ENCODE measurements around the gene TSC22D2. TPM values are rescaled to one million over a fixed set of nuclear protein-coding genes. Genes with fewer than 3 reads are reported as not detected.

The TSC22D2 gene
- total RNA-seq, 1 experiment from 2014 or later, result 43.1 TPM

DNA sequence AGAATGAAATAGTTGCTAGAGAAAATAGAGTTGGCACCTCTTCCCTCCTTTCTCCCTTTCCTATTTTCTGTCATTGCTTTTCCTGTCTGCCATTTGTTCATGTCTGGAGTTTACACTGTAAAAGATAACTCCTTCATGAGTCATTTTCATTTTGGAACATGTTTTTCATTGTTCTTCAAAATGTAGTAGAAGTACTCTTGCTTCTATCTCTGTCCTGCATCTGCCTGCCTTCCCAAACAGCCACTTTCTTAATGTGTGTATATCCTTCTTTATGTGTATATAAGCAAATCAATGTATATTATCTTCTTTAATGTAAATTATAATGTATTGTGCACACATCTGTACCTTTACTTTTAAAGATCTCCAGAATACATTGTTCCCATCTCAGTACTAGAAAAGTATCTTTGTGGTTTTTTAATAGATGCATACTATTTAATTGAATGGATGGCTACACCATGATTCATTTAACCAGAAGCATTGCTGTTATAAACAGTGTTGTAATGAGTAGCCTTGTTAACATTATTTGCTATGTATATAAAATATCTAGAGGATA lies 41.1 kb downstream of the TSC22D2 start:
- no peaks in the 10 kb centered on the region for H3K27me3 ChIP-seq (ENCODE audit: control insufficient read depth, insufficient read depth, low read length)
- H3K4me1 ChIP-seq (ENCODE audit: control insufficient read depth, insufficient read depth, low read length), result peaks cover 69% of the 10 kb centered on the region
- POLR2A ChIA-PET, result no interaction called here
- peaks cover 4% of the 10 kb centered on the region; the same call in 1 of the 2 replicates for H3K36me3 ChIP-seq (ENCODE audit: control insufficient read depth, insufficient read depth, low read length)
- peak overlapping the region; percentile 44 for H3K27ac ChIP-seq (ENCODE audit: low read length)
- ATAC-seq (peak; percentile 82), DNase-seq (ENCODE audit: low read depth, low spot score) (peak; percentile 33)
- no peaks in the 10 kb centered on the region for H3K9me3 ChIP-seq (ENCODE audit: control insufficient read depth, insufficient read depth, low read depth, low read length)
- H3K4me3 ChIP-seq (ENCODE audit: low read depth in 2 of 2, low read length in 2 of 2), result no peak overlapping the region
- intact Hi-C loops (cut with micrococcal nuclease; ENCODE audit: unreplicated experiment), result loop anchor here (5.0 kb wide), 1 partner anchor 37 kb away; no protein-coding TSS in a partner anchor
- TF ChIP-seq SIN3A (IDR thresholded peaks at IDR 0.05; ENCODE audit: borderline replicate concordance, insufficient read depth, low read depth, low read length) (no peak), TCF7L2 (IDR thresholded peaks at IDR 0.05; ENCODE audit: low read depth, low read length) (peak; percentile 41; the same call in 1 of the 2 replicates)
- CTCF ChIA-PET, result no interaction called here
- BruUV-seq (replicated peaks), result no TSS peak
- in situ Hi-C loops (cut with HindIII; ENCODE audit: low pct_unique_long_range_greater_than_20kb, low sequenced_read_pairs), result no loop called here

DNA sequence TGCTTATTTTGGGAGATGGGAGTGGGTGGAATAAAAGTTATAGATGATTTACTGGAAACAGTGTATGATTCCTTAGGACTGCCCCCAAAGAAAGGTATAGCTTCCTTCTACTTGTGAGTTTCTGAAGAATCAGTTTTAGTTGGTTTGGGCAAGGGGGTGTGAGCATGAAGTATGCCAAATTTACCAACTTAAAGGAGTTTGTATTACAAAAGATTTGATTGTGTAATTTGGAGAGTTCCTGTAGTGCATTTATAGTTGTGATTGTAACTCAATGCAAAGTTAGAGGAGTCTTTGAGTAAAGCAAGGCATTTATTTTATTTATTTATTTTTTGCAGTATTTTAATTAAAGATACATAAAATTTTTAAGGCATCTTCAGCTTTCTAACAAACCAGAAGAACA lies 42.8 kb downstream of the TSC22D2 start:
- H3K4me1 ChIP-seq (ENCODE audit: control insufficient read depth, insufficient read depth, low read length), result peaks cover 80% of the 10 kb centered on the region
- intact Hi-C loops (cut with micrococcal nuclease; ENCODE audit: unreplicated experiment) (no loop called here), in situ Hi-C loops (cut with HindIII; ENCODE audit: low pct_unique_long_range_greater_than_20kb, low sequenced_read_pairs) (no loop called here)
- peak overlapping the region; percentile 68; the same call in 1 of the 2 replicates for H3K27ac ChIP-seq (ENCODE audit: low read length)
- ChIA-PET POLR2A (interaction anchor here (1.0 kb wide), 1 partner anchor 24 kb away, joined by 3 read pairs; no protein-coding TSS in a partner anchor), CTCF (no interaction called here)
- no peak overlapping the region for H3K4me3 ChIP-seq (ENCODE audit: low read depth in 2 of 2, low read length in 2 of 2)
- peaks cover 4% of the 10 kb centered on the region; the same call in 1 of the 2 replicates for H3K36me3 ChIP-seq (ENCODE audit: control insufficient read depth, insufficient read depth, low read length)
- TF ChIP-seq, protein P1, sequence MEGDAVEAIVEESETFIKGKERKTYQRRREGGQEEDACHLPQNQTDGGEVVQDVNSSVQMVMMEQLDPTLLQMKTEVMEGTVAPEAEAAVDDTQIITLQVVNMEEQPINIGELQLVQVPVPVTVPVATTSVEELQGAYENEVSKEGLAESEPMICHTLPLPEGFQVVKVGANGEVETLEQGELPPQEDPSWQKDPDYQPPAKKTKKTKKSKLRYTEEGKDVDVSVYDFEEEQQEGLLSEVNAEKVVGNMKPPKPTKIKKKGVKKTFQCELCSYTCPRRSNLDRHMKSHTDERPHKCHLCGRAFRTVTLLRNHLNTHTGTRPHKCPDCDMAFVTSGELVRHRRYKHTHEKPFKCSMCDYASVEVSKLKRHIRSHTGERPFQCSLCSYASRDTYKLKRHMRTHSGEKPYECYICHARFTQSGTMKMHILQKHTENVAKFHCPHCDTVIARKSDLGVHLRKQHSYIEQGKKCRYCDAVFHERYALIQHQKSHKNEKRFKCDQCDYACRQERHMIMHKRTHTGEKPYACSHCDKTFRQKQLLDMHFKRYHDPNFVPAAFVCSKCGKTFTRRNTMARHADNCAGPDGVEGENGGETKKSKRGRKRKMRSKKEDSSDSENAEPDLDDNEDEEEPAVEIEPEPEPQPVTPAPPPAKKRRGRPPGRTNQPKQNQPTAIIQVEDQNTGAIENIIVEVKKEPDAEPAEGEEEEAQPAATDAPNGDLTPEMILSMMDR (IDR thresholded peaks at IDR 0.05), result no peak
- TF ChIP-seq SIN3A (IDR thresholded peaks at IDR 0.05; ENCODE audit: borderline replicate concordance, insufficient read depth, low read depth, low read length), result no peak
- TF ChIP-seq TCF7L2 (IDR thresholded peaks at IDR 0.05; ENCODE audit: low read depth, low read length), result no peak
- no peak for TF ChIP-seq REST (IDR thresholded peaks at IDR 0.05; ENCODE audit: insufficient read depth in 1 of 2, low read depth in 2 of 2, low read length in 1 of 2)
- no peak for TF ChIP-seq POLR2AphosphoS5 (IDR thresholded peaks at IDR 0.05; ENCODE audit: low read depth, low read length)
- H3K9me3 ChIP-seq (ENCODE audit: control insufficient read depth, insufficient read depth, low read depth, low read length), result no peaks in the 10 kb centered on the region
- BruUV-seq (replicated peaks), result no TSS peak
- ATAC-seq (no peak), DNase-seq (ENCODE audit: low read depth, low spot score) (no peak)
- H3K27me3 ChIP-seq (ENCODE audit: control insufficient read depth, insufficient read depth, low read length), result no peaks in the 10 kb centered on the region
